ENCODE measurements around the gene PEX14.

Gene PEX14

DNA sequence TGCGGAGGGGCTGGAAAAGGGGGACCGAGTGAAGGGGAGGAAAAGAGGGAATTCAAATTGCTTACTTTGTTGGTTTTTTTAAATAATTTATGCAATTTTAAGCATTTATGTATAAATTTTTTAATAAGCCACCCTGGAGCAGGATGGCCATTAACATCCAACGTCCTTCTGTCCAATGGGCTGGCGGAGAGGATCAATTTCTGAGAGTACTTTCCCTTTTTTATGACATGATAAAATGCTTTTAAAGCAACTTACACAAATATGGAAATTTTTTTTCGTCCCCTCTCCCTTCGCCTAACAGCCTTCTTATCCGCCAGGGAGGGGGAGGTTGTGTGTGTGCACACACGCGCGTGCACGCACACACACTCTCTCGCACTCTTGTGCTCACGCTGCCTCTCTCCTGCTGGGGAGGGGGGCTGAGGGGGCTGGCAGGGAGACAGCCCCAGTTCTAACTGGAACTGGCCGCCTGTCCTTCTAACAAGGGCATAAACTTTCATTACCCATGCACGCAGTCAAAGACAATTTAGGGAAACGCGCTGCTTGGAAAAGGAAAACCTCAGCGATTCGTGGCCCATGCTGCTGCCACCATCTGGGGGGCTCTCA, 198.5 kb downstream of the PEX14 start:
- TF ChIP-seq MYC (IDR thresholded peaks at IDR 0.05; ENCODE audit: low read depth, low read length) (no peak), POLR2A (IDR thresholded peaks at IDR 0.05; ENCODE audit: extremely low read depth, insufficient read length) (no peak), CTCF (IDR thresholded peaks at IDR 0.05; ENCODE audit: low read depth, low read length) (no peak), MAX (IDR thresholded peaks at IDR 0.05; ENCODE audit: low read depth, low read length) (no peak)
- no peak overlapping the region for H3K4me3 ChIP-seq (ENCODE audit: low read depth, low read length)
- no peak for DNase-seq (ENCODE audit: low read depth)

- H3K4me3 ChIP-seq (ENCODE audit: low read depth, low read length): no peak overlapping the region
- TF ChIP-seq MYC (IDR thresholded peaks at IDR 0.05; ENCODE audit: low read depth, low read length) (no peak), POLR2A (IDR thresholded peaks at IDR 0.05; ENCODE audit: extremely low read depth, insufficient read length) (no peak), MAX (IDR thresholded peaks at IDR 0.05; ENCODE audit: low read depth, low read length) (no peak), CTCF (IDR thresholded peaks at IDR 0.05; ENCODE audit: low read depth, low read length) (no peak)
- DNase-seq (ENCODE audit: low read depth): no peak
Observed at GRCh38 chr1:10674222-10674621, 199.5 kb downstream of the PEX14 start.

DNA sequence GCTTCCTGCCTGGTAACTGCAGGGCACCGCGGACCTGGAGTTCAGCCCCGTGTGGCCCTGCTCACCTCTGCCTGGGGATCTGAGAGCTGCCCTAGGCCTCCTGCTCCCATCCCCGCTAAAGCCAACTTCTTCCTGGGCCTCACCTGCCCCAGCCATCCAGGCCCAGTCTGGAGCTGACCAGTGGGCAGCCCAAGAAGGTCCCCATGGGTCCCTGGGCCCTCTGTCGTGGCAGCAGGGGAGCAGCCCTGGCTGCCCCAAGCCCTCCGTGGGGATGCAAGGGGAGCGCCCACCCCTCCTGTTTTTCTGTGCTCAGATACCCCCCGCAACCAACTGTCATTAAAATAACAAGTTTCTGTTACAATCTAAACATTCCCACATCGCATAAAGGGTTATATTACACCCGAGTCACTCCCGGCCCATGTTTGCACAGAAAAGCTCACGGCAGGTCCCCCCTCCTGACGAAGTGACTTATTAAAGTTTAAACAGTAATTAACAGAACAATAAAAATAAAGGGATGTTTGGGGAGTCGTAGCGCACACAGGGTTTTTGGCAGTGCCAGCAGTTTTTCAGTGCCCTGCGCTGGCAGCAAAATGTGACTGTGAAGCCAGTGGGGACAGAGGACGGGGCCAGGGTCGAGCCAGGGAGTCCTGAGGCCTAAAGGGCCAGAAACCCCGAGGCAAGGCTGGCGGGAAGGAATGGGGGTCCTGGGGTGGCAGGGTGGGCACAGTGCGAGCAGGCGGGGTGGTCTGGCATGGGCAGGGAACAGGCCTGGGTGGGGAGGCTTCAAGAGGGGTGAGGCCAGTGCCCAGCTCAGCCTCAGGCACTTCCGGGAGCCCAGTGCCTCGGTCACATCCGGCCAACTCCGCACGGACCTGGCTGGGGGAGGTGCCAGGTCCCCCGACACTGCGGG, 200.2 kb downstream of the PEX14 start:
- DNase-seq (ENCODE audit: low read depth): no peak
- TF ChIP-seq MAX (IDR thresholded peaks at IDR 0.05; ENCODE audit: low read depth, low read length) (no peak), CTCF (IDR thresholded peaks at IDR 0.05; ENCODE audit: low read depth, low read length) (no peak), MYC (IDR thresholded peaks at IDR 0.05; ENCODE audit: low read depth, low read length) (no peak), POLR2A (IDR thresholded peaks at IDR 0.05; ENCODE audit: extremely low read depth, insufficient read length) (no peak)
- no peak overlapping the region for H3K4me3 ChIP-seq (ENCODE audit: low read depth, low read length)

- no peak overlapping the region for H3K4me3 ChIP-seq (ENCODE audit: low read depth, low read length)
- TF ChIP-seq MYC (IDR thresholded peaks at IDR 0.05; ENCODE audit: low read depth, low read length) (no peak), MAX (IDR thresholded peaks at IDR 0.05; ENCODE audit: low read depth, low read length) (no peak), CTCF (IDR thresholded peaks at IDR 0.05; ENCODE audit: low read depth, low read length) (no peak), POLR2A (IDR thresholded peaks at IDR 0.05; ENCODE audit: extremely low read depth, insufficient read length) (no peak)
- no peak for DNase-seq (ENCODE audit: low read depth)
Observed at GRCh38 chr1:10675813-10676212, 201.1 kb downstream of the PEX14 start.

DNA sequence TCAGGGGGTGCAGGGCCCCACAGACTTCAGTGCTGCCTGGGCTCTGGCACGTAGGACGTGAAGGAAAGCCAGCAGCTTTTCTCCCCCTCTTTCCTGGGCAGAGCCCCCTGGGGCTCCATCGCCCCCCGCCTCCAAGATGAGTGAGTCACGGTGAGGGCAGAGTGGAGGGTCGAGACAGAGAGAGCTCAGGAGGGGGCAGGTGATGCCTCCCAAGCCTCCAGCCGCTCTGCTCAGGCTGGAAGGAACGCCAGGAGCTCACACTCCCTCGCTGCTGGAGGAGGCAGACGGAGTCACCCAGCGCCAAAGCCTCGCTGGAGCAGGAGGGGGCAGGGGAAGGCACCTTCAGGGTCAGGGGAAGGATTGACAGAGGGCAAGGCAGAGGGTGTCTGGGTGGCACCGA, 202.2 kb downstream of the PEX14 start:
- no peak for TF ChIP-seq POLR2A (IDR thresholded peaks at IDR 0.05; ENCODE audit: extremely low read depth, insufficient read length)
- TF ChIP-seq MAX (IDR thresholded peaks at IDR 0.05; ENCODE audit: low read depth, low read length): no peak
- TF ChIP-seq MYC (IDR thresholded peaks at IDR 0.05; ENCODE audit: low read depth, low read length): no peak
- TF ChIP-seq CTCF (IDR thresholded peaks at IDR 0.05; ENCODE audit: low read depth, low read length): no peak
- DNase-seq (ENCODE audit: low read depth): no peak
- no peak overlapping the region for H3K4me3 ChIP-seq (ENCODE audit: low read depth, low read length)
